Liver (tissue), 3 donors: ENCODE measurements around the gene SEMA4D.

ENCODE experiments used
- CTCF ChIP-seq: fragments of 150-350 bp; IDR thresholded peaks from 2 replicates; pipeline ENCODE4 v1.5.1; 2017; ENCODE audit warnings: improper control_type of control experiment, low read depth, low read length; ENCODE audit not compliant: missing input control
- FOXA1 ChIP-seq: IDR thresholded peaks from 2 replicates; pipeline ENCODE4 v1.6.1; 2016; ENCODE audit warnings: antibody characterized with exemption
- JUND ChIP-seq, 2 donors: IDR thresholded peaks; 2 replicates each; pipeline ENCODE4 v1.6.1; 2016; ENCODE audit warnings: antibody characterized with exemption in 2 of 2
- NR2F2 ChIP-seq: IDR thresholded peaks from 2 replicates; pipeline ENCODE4 v1.6.1; 2016; ENCODE audit warnings: antibody characterized with exemption
- REST ChIP-seq: IDR thresholded peaks from 2 replicates; pipeline ENCODE4 v1.6.1; 2016; ENCODE audit warnings: antibody characterized with exemption, mild to moderate bottlenecking
- SP1 ChIP-seq: IDR thresholded peaks from 2 replicates; pipeline ENCODE4 v1.6.1; 2018; ENCODE audit warnings: antibody characterized with exemption, mild to moderate bottlenecking
- YY1 ChIP-seq: IDR thresholded peaks from 2 replicates; pipeline ENCODE4 v1.6.1; 2016; ENCODE audit warnings: antibody characterized with exemption, mild to moderate bottlenecking
- donor health status: healthy.
- donor health status: healthy.

- TF ChIP-seq CTCF (no peak), NR2F2 (no peak), JUND (IDR thresholded peaks at IDR 0.05) (no peak), FOXA1 (no peak), SP1 (no peak), YY1 (no peak), REST (no peak)
Observed at GRCh38 chr9:89500008-89500407, 2.1 kb upstream of the SEMA4D start.
